NCI-H82 treated with DMSO at 0.1 percent for 48 hours (cell line): ENCODE results near the gene TPD52L3.
A peak's percentile ranks its signal among the peaks of the same experiment; 100 is the strongest.

Experiments used
- DNase-seq: peaks from one replicate; lab custom pipeline; 2025; ENCODE audit not compliant: unreplicated experiment; lab: John Stamatoyannopoulos, UW

TPD52L3 gene

DNA sequence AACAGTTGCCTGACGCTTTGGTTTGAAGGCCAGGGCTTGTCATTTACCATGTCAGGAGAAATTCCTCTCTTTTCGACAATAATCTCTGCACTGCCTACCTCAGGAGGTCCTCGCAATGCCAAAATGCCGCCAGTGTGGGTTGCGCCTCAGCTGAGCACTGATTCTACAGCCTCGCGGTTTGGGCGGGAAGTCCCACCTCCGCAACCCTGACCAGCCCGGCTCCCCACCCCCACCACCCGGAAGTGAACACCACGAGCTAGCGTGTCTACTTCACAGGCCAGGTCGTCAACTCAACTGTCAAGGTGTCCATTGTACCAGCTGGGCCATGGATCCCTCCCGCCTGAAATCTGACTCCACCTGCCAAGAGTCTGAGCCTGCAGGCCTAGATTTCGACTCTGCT lies at the start of gene TPD52L3:
TSS of gene TPD52L3 (plus strand) at position 273 of the 400 bp plus-strand sequence. CDS start 221 bp downstream, outside the sequence.
- no peak for DNase-seq

DNA sequence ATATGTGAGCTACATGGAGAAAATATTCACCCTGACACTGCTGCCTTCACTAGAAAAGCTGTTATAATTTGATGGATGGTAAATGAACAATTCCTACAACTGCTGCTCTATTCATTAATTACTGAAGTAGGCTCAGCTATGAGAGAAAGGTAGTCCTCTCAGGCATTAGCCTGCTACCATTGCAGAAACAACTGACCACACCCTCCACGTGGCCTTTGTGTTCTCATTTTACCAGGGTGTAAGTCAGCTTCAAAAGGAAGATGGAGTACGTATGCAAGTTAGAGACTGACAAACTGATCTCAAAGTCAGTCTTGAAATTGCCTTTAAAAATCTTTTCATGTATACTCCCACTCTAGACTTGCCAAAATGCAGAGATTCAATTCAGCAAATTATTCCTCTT lies 26.3 kb upstream of the TPD52L3 start:
- no peak for DNase-seq

DNA sequence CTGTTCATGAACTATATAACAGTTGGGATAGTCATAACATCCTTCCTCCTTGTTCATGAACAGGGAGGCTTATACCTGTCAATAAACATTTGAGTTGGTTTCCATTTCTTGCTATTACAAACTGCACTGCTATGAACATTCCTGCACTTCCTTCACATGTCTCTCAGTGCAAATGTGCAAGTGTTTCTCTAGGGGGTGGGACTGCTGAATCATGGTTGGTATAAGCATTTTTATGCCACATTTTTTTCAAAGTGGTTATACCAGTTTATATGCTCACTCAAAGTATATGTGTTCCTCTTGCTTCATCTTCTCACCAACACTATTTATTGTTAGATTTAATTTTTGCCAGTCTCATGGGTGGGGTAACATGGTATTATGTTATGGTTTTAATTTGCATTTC lies 25.8 kb upstream of the TPD52L3 start:
- no peak for DNase-seq

DNA sequence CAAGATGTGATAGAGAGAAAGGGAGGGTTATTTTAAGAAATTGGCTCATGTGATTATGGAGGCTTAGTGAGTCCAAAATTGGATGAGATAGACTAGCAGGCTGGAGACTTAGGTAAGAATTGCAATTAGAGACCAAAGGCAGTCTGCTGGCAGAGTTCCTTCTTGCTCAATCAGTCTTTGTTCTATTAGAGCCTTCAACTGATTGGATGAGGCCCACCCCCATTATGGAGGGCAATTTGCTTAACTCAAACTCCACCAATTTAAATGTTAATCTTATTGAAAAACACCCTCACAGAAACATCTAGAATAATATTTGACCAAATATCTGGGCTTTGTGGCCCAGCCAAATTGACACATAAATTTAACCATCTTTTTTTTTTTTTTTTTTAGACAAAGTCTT lies 23.9 kb upstream of the TPD52L3 start:
- no peak for DNase-seq

DNA sequence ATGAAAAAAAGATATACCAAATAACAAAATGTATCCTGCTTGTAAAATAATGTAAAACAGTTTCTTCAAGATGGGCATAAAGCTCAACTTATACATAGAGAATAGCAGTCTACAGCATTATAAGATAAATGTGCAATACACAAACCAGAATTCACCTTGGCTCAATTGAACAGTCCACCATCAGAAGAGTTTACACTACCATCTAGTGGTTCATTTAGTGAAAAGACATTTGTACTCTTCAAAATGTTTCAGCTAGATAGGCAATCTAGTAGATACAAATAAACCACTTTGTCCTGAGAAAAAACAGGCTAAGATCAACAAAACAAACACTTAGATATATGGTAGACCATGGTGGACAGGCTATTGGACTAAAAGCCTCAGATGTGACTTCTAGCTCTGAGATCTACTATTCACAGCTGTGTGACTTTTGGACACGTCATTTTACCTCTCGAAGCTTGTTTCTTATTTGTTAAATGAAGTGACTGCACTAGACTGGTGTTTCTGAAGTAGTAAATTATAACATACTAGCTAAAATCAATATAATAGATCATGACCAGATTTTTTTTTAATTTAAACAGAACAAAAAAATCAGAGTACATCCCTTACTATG lies 22.1 kb upstream of the TPD52L3 start:
- DNase-seq, result no peak

DNA sequence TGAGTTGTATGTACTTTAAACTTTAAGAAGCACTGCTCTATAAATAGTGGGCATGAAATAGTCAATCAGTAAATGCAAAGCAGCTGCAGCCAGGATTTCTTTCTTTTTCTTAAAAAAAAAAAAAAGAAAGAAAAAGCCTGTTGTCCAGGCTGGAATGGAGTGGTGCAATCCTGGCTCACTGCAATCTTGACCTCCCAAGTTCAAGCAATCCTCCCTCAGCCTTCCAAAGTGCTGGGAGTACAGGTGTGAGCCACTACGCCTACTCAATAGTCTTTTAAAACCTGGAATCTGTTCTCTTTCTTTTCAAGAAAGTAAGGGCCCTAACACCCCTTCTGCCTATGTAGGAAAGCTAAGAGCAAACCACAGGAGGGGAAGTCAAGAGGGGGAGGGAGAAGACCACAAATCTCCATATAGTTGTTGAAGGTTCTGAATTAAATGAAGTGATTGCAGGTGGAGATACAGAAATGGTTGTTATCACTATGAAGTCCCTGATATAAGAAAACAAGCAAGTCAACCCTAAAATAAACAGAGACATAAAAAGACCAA lies 20.6 kb upstream of the TPD52L3 start:
- no peak for DNase-seq

DNA sequence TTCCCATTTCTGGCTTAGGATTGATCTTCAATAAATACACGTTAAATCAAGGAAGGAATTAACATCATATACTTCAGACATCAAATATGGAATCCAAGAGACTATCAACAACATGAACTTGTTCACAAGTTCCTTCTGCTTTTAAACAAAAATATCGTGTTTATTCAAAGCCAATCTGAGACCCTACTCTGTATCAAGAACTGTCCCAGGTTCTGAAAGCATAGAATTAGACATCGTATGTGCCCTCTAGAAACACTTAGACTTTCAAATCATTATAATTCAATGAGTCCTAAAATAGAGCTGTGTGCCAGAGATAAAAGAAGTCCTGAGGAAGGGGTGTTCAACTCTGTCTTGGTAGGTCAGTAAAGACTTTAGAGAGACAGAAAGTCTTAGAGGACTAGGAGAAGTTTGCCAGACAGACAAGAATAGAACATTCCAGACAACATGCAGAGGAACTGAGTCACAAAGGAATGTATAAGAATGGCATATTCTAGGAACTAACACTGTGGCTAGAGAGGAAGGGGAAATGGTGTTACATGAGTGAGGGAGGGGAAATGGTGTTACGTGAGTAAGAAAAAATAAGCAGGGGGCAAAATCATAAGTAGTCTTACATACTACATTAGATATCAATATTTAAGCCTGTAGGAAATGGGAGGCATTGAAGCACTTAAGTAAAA lies 2.9 kb downstream of the TPD52L3 start:
- no peak for DNase-seq

DNA sequence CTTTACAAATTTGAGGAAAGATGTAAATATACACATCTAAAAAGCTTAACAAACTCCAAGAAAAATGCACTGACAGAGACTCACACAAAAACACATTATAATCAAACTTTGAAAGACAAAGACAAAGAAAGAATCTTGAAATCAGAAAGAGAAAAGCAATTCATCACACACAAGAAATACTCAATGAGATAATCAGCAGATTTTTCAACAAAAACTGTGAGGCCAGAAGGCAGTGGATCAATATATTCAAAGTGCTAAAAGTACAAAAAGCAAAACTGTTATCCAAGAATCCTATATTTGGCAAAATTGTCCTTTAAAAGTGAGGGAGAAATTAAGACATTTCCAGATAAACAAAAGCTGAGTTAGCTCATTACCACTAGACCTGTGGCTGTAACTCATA lies 6.1 kb downstream of the TPD52L3 start:
- DNase-seq, result no peak

DNA sequence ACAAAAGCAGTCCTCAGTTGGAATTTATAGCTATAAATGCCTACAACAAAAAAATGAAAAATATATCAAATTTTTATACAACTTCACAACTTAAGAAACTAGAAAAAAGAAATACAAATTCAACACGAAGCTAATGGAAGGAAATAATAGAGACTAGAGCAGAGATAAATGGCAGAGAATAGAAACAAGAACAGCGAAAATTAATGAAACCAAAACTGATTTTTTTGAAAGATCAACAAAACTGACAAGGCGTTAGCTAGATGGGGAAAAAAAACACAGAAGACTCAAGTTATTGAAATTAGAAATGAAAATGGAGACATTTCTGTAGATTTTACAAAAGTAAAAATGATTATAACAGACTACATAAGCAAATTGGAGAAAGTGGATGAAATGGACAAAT lies 20.6 kb downstream of the TPD52L3 start:
- DNase-seq, result no peak

DNA sequence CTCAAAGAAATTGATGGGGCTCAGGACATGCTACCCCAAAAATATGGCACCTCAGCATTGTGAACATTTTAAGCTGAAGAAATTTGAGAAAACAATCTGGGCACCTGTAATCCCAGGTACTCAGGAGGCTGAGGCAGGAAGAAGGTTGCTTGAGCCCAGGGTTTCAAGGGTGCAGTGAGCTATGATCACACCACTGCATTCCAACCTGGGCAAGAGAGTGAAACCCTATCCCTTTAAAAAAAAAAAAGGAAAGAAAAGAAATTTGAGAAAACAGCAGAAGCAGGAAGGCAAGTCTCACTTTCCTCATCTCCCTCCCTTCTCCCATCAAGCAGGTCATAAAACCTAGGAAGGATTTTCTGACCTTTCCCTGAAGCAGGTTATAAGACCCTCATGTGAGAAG lies 23.6 kb downstream of the TPD52L3 start:
- DNase-seq, result no peak

DNA sequence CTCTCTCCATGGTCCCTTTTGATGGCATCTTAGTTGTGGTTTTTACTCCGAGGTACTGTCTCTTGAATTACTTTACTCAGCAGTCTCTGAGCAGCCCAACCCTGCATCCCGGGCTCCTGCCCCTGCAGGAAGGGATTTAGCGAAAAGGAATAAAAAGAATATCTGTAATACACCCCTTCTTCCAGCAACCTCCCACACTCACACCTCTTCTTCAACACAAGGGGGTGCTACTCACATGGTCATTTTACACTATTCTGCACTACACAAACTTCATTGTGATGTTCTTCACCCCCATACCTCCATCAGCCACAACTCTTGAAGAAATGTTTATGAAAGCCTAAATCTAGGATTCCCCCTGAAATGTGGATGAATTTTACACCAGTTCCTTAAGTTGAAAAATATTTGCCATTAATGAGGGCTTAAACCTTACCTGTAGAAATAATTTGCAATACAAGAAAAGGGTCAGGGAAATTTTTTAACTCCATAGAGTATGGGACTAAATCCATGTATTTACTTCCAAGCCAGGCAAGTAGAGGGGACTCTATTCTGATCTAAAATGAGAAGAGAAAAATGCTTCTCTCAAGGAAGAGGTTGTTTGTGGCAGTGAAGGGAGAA lies 26.0 kb downstream of the TPD52L3 start:
- peak; percentile 17 for DNase-seq

DNA sequence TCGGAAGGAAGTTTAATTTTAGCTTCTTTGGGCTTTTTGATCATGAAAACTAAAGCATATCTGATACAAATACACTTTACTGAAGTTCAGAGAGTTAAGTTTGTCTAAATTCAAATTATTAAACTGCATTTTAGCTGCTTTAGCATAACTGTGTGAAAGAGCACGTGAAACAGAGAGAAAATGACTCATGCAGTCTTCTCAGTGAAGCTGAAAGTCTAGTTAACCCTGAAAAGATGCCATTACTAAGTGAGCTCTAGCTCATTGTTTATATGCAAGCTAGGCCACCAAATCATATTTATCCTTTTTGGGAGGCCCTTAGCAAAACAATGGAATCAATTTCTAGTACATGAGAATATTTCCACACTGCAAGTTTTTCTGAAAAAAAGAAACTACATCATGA lies 27.6 kb downstream of the TPD52L3 start:
- no peak for DNase-seq

DNA sequence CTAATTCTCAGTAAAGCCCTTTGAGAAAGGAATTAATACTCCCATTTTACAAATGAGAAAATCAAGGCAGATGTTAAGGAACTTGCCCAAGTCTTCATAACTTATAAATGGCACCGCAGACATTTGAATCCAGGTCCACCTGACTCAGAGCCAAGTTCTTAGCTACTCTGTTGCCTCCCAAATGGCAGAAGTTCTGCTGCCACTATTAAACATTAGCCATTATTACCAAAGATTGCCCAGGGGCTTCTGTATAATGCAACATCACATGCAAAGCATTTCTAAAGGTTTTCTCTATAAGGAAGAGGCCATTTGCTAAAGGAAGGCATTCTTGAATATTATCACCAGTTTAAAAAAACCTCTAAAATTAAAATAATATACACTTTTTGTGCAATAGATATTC lies 28.3 kb downstream of the TPD52L3 start:
- DNase-seq, result no peak

DNA sequence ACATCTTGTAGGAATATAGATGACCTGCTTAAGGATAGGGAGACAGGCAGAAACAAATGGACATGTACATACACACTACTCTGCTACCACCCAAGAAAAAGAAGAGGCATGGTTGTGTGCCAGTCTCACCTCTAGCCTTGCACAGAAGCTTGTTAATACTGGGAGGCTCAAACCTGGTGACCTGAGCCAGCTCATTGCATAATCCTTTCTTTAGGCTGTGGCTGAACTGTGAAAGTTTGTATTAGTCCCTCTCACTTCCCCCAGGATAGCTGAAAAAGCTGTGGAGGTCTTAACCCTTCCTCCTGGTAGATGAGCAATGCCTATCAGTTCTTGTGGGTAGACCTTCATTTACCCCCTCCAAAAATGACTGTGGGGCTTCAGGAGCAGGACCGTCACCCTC lies 28.7 kb downstream of the TPD52L3 start:
- DNase-seq, result no peak

DNA sequence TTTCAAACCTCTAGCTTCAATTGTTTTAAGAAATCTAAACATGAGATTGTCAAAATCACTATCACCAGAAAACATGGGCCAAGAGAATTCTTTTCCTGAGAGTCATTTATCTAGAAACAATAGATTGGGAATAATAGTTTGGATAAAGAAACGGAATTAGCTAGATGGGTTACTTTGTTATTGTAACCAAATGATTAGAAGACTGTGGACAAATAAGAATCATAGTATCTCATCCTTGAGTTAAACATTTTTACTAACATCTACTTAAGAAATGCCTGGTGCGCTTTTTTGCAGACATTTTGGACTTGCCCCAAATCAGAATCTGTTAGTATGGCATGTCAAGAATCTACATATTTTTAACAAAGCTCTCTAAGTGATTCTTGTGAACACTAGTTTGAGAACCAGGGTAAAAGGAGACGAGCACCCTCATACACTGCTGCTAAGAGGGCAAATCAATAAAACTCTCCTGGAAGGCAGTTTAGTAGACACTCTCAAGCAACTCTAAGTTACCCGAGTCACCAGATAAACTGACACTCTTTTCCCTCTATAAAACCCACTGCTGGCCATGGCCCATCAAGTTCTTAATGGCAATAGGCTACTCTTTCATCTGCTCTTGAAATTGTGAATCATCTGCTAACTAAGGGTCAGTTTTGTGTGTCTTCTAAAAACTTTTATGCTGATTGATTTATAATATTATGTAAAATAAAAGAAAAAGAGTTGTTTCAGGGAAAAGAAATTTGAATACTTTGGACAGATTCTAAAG lies 39.1 kb downstream of the TPD52L3 start:
- DNase-seq, result no peak

DNA sequence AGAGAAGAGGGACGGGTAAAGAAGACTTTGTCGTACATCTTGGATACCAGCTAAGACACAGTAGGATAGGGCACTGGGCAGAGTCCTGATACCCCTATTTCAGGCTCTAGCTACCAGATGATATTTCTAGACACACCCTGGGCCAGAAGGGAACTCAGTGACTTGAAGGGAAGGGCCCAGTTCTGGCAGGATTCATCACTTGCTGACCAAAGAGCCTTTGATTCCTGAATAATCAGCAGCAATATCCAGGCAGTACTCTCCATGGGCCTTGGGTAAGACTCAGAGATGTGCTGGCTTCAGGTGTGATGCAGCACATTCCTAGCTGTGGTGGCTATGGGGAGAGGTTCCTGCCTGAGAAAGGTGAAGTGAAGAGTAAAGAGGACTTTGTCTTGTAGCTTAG lies 40.7 kb downstream of the TPD52L3 start:
- no peak for DNase-seq
